Mesenchymal stem cell (in vitro differentiated cells and primary cell): ENCODE measurements around the gene JMJD8.

Experiments
- DNase-seq: peaks from one replicate; pipeline ENCODE4 v3.0.0-alpha.2; 2013
- H2AFZ ChIP-seq: one replicate; pipeline ENCODE4 v1.6.1; 2013; ENCODE audit warnings: low read depth, mild to moderate bottlenecking, control low read depth, inconsistent platforms, low read length, moderate library complexity
- H2AK5ac ChIP-seq: 2 replicates; pipeline ENCODE4 v1.6.1; 2013; ENCODE audit warnings: low read length, moderate library complexity, mild to moderate bottlenecking, inconsistent platforms; ENCODE audit not compliant: severe bottlenecking
- H2BK120ac ChIP-seq: one replicate; pipeline ENCODE4 v1.6.1; 2013; ENCODE audit warnings: low read depth, mild to moderate bottlenecking, inconsistent platforms, low read length, moderate library complexity
- H2BK12ac ChIP-seq, 2 experiments: one replicate each; pipeline ENCODE4 v1.6.1; 2013; ENCODE audit warnings: inconsistent platforms in 2 of 2, low read length in 2 of 2, mild to moderate bottlenecking in 2 of 2, moderate library complexity in 2 of 2, control low read depth in 1 of 2
- H2BK15ac ChIP-seq: one replicate; pipeline ENCODE4 v1.6.1; 2013; ENCODE audit warnings: mild to moderate bottlenecking, low read depth, inconsistent platforms; ENCODE audit not compliant: poor library complexity, severe bottlenecking
- H2BK5ac ChIP-seq: 2 replicates; pipeline ENCODE4 v1.6.1; 2013; ENCODE audit warnings: low read depth, mild to moderate bottlenecking, low read length, control low read depth, inconsistent platforms; ENCODE audit not compliant: poor library complexity, severe bottlenecking
- H3K14ac ChIP-seq, 2 experiments: one replicate each; pipeline ENCODE4 v1.6.1; 2013; ENCODE audit warnings: inconsistent platforms in 2 of 2, low read length in 2 of 2, control low read depth in 1 of 2, mild to moderate bottlenecking in 1 of 2, moderate library complexity in 1 of 2
- H3K18ac ChIP-seq, 2 experiments: one replicate each; pipeline ENCODE4 v1.6.1; 2013; ENCODE audit warnings: inconsistent platforms in 2 of 2, low read length in 2 of 2, control low read depth in 1 of 2, low read depth in 1 of 2, mild to moderate bottlenecking in 1 of 2
- H3K23ac ChIP-seq, 2 experiments: one replicate each; pipeline ENCODE4 v1.6.1; 2013; ENCODE audit warnings: inconsistent platforms in 2 of 2, low read length in 2 of 2, mild to moderate bottlenecking in 2 of 2, moderate library complexity in 2 of 2, control low read depth in 1 of 2
- H3K27ac ChIP-seq: 2 replicates; pipeline ENCODE4 v1.5.1; 2013; ENCODE audit warnings: mild to moderate bottlenecking, moderate library complexity, low read length, control low read depth, inconsistent platforms; ENCODE audit not compliant: poor library complexity, severe bottlenecking
- H3K27me3 ChIP-seq, 2 experiments: 2 replicates each; pipeline versions ENCODE4 v1.6.1 to v1.7.0; 2013; ENCODE audit warnings: low read length in 2 of 2, mild to moderate bottlenecking in 2 of 2, moderate library complexity in 2 of 2, control low read depth in 1 of 2, inconsistent platforms in 1 of 2; ENCODE audit not compliant: control insufficient read depth in 1 of 2, insufficient read depth in 1 of 2
- H3K36me3 ChIP-seq, 2 experiments: 2 replicates each; pipeline versions ENCODE4 v1.6.1 to v1.7.0; 2013; ENCODE audit warnings: low read length in 2 of 2, control low read depth in 1 of 2, inconsistent platforms in 1 of 2, low read depth in 1 of 2, mild to moderate bottlenecking in 1 of 2; ENCODE audit not compliant: insufficient read depth in 2 of 2, control insufficient read depth in 1 of 2
- H3K4ac ChIP-seq, 2 experiments: one replicate each; pipeline ENCODE4 v1.6.1; 2013; ENCODE audit warnings: inconsistent platforms in 2 of 2, low read length in 2 of 2, mild to moderate bottlenecking in 2 of 2, moderate library complexity in 2 of 2, control low read depth in 1 of 2, low read depth in 1 of 2
- H3K4me1 ChIP-seq: 2 replicates; pipeline ENCODE4 v1.6.1; 2013; ENCODE audit warnings: low read depth, low read length, control low read depth; ENCODE audit not compliant: control insufficient read depth, insufficient read depth
- H3K4me2 ChIP-seq: 2 replicates; pipeline ENCODE4 v1.6.1; 2013; ENCODE audit warnings: low read length, mild to moderate bottlenecking, inconsistent platforms; ENCODE audit not compliant: poor library complexity, severe bottlenecking
- H3K4me3 ChIP-seq, 2 experiments: 2 replicates each; pipeline versions ENCODE4 v1.5.1 to v1.7.0; 2013; ENCODE audit warnings: low read length in 2 of 2, mild to moderate bottlenecking in 2 of 2, control low read depth in 1 of 2, low read depth in 1 of 2; ENCODE audit not compliant: insufficient read depth in 1 of 2
- H3K79me1 ChIP-seq: replicated peaks from 2 replicates; pipeline ENCODE4 v1.6.1; 2013; ENCODE audit warnings: mild to moderate bottlenecking, control low read depth, low read length, inconsistent platforms; ENCODE audit not compliant: poor library complexity, severe bottlenecking
- H3K9ac ChIP-seq: 2 replicates; pipeline ENCODE4 v1.7.0; 2013; ENCODE audit warnings: mild to moderate bottlenecking, low read length, moderate library complexity
- H3K9me3 ChIP-seq: 2 replicates; pipeline ENCODE4 v1.7.0; 2013; ENCODE audit warnings: mild to moderate bottlenecking, low read length; ENCODE audit not compliant: control insufficient read depth
- H4K8ac ChIP-seq: one replicate; pipeline ENCODE4 v1.6.1; 2013; ENCODE audit warnings: inconsistent platforms, mild to moderate bottlenecking, low read length, moderate library complexity
- H4K91ac ChIP-seq: one replicate; pipeline ENCODE4 v1.6.1; 2013; ENCODE audit warnings: mild to moderate bottlenecking, low read length, inconsistent platforms
- WGBS: methylation state at CpG from one replicate; pipeline ENCODE4 v1.1.7; 2013; ENCODE audit warnings: mixed read lengths; 5-methylcytosine and 5-hydroxymethylcytosine counted together

Gene JMJD8

GRCh38 chr16:710500-711075 is 26.5 kb upstream of the JMJD8 start:
- H2AFZ ChIP-seq, result no peak overlapping the region
- no peaks in the 10 kb centered on the region for H3K9me3 ChIP-seq
- H3K23ac ChIP-seq, result no peak overlapping the region
- H3K27ac ChIP-seq, result no peak overlapping the region
- DNase-seq, result no peak
- no peak overlapping the region for H2AK5ac ChIP-seq
- H2BK15ac ChIP-seq, result no peak overlapping the region
- no peak overlapping the region for H3K4me2 ChIP-seq
- H3K4me1 ChIP-seq, result peaks cover 45% of the 10 kb centered on the region
- H2BK120ac ChIP-seq, result peak overlapping the region; percentile 23
- H2BK12ac ChIP-seq, result peak overlapping the region in 1 of 2 experiments; percentile 60
- no peak overlapping the region for H4K8ac ChIP-seq
- 80% methylated on average over 21 of the region's 21 CpGs for WGBS
- H3K4me3 ChIP-seq, result no peak overlapping the region
- H4K91ac ChIP-seq, result peak overlapping the region; percentile 45
- no peak overlapping the region for H3K4ac ChIP-seq
- peaks cover 4% of the 10 kb centered on the region for H3K79me1 ChIP-seq
- no peaks in the 10 kb centered on the region for H3K36me3 ChIP-seq
- H3K18ac ChIP-seq, result no peak overlapping the region
- H2BK5ac ChIP-seq, result no peak overlapping the region
- peaks cover 43 to 54% of the 10 kb centered on the region in 2 experiments for H3K27me3 ChIP-seq
- H3K9ac ChIP-seq, result peak overlapping the region; percentile 51
- no peak overlapping the region for H3K14ac ChIP-seq

DNA sequence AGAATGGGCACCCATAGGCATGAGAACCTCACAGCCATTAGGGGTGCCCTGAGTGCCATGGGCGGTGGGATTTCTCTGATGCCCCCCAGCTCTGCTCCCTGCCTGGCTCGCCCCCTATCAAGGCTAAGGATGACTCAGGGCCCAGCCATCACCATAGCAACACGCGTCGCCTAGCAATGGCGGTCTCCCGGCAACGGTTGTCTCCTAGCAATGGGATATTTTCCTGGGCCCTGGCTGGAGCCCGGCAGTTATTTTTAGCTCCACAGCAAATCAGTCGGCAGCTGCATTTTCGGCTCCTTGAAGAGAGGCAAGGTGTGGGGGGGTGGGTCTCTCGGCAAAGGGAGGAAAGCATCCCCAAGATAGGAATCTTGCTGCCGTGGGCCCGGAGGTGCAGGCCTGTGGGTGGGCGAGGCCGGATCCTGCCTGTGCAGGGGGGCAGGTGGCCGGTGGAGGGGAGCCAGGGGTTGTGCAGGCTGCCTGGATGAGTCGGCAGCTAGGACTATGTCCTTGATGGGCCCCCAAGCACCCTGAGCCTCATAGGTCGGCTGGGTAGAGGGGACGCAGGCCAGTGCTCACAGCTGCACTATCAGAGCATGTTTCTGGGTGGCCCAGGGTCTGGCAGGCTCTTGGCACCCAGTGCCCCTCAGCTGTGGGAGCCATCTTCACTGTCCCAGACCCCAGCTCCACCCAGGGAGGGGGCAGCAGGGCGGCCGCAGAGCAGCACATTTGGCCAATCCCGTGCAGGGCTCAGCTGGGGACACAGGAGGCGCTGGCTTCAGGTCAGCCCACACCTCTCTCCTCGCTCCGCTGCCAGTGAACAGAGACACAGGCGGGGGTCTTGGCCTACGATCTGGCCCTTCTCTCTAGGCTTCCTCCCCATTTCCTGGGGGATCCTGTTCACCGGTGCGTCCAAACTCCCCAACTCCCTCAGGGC is 25.7 kb upstream of the JMJD8 start:
- Histone ChIP-seq H3K14ac (peak overlapping the region in 1 of 2 experiments; percentile 74), H4K91ac (peak overlapping the region; percentile 45), H3K27ac (no peak overlapping the region), H2BK12ac (peak overlapping the region; percentile 28 to 64), H2BK120ac (no peak overlapping the region), H3K36me3 (no peaks in the 10 kb centered on the region), H2BK15ac (no peak overlapping the region), H2AK5ac (no peak overlapping the region), H3K9me3 (no peaks in the 10 kb centered on the region), H3K4me3 (peak overlapping the region in 1 of 2 experiments; percentile 18), H3K4ac (no peak overlapping the region), H2AFZ (no peak overlapping the region), H3K4me1 (peaks cover 42% of the 10 kb centered on the region), H3K18ac (peak overlapping the region in 1 of 2 experiments; percentile 42), H2BK5ac (no peak overlapping the region), H3K79me1 (peaks cover 4% of the 10 kb centered on the region), H3K27me3 (peaks cover 43 to 57% of the 10 kb centered on the region in 2 experiments), H3K4me2 (no peak overlapping the region), H4K8ac (no peak overlapping the region), H3K9ac (peak overlapping the region; percentile 51), H3K23ac (peak overlapping the region in 1 of 2 experiments; percentile 32)
- WGBS, result 46% methylated on average over 30 of the region's 30 CpGs
- DNase-seq, result peak; percentile 92

GRCh38 chr16:708959-709358 is 24.8 kb upstream of the JMJD8 start:
- Histone ChIP-seq H2AFZ (no peak overlapping the region), H3K14ac (no peak overlapping the region), H2BK5ac (no peak overlapping the region), H2BK15ac (no peak overlapping the region), H3K18ac (no peak overlapping the region), H4K91ac (no peak overlapping the region), H3K4ac (no peak overlapping the region), H3K79me1 (no peaks in the 10 kb centered on the region), H3K23ac (no peak overlapping the region), H3K4me2 (no peak overlapping the region), H3K27ac (no peak overlapping the region), H2BK12ac (no peak overlapping the region), H3K9me3 (no peaks in the 10 kb centered on the region), H2AK5ac (no peak overlapping the region), H3K9ac (no peak overlapping the region), H3K36me3 (no peaks in the 10 kb centered on the region), H3K27me3 (peaks cover 52 to 66% of the 10 kb centered on the region in 2 experiments), H3K4me1 (peaks cover 34% of the 10 kb centered on the region), H3K4me3 (no peak overlapping the region), H2BK120ac (no peak overlapping the region), H4K8ac (no peak overlapping the region)
- DNase-seq, result no peak
- 62% methylated on average over 4 of the region's 4 CpGs for WGBS

GRCh38 chr16:708019-708418 is 23.9 kb upstream of the JMJD8 start:
- Histone ChIP-seq H3K4ac (no peak overlapping the region), H3K9ac (no peak overlapping the region), H3K36me3 (no peaks in the 10 kb centered on the region), H4K91ac (no peak overlapping the region), H2BK120ac (no peak overlapping the region), H3K9me3 (no peaks in the 10 kb centered on the region), H3K27ac (no peak overlapping the region), H3K14ac (no peak overlapping the region), H2BK12ac (no peak overlapping the region), H3K79me1 (no peaks in the 10 kb centered on the region), H3K4me1 (peaks cover 31% of the 10 kb centered on the region), H3K23ac (no peak overlapping the region), H4K8ac (no peak overlapping the region), H2BK15ac (no peak overlapping the region), H3K18ac (no peak overlapping the region), H3K4me3 (no peak overlapping the region), H2BK5ac (no peak overlapping the region), H3K4me2 (no peak overlapping the region), H3K27me3 (peaks cover 62 to 75% of the 10 kb centered on the region in 2 experiments), H2AK5ac (no peak overlapping the region), H2AFZ (no peak overlapping the region)
- 67% methylated on average over 3 of the region's 3 CpGs for WGBS
- DNase-seq, result no peak
